Inferior parietal cortex (tissue), 1 donor: ENCODE measurements around the gene APBB3.

Experiments
- DNase-seq: peaks from one replicate; pipeline ENCODE4 v3.0.0-alpha.2; 2016; ENCODE audit errors: extremely low spot score

The APBB3 gene

DNA sequence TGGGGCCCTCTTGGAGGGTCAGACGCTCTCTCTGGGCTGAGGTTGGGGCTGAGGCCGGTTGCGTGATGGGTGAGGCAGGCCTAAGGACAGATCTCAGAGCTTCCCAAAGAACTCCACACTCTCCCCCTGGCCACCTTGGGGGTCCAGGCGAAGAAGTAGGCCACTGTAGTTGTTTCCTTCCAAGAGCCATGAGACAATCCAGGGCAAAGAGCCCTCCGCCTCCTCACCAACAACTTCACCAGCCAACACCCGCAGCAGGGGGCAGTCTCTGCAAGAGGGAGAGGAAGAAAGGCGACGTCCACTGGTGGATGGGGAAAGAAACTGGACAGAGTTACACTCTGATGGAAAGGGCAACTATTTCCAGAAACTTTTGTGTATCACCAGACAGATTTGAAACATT lies 10.9 kb upstream of the APBB3 start:
- no peak for DNase-seq

DNA sequence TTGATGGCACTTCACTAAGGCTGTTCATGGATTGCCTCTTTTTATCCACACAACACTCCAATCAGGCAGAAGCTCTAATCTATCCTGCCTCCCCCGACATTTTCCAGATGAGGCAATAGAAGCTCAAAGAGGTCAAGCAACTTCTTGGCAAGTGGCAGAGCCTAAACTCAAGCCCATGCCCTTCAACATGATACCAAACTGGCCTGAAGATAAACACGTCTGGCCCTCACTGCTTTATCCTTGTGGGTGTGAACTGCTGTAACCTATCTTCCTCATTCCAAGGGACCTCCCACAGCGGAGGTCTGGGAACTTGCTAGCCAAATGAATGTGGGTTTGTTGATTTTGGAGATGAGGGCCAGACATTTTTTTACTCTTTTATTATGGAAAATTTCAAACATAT lies 9.8 kb upstream of the APBB3 start:
- no peak for DNase-seq

DNA sequence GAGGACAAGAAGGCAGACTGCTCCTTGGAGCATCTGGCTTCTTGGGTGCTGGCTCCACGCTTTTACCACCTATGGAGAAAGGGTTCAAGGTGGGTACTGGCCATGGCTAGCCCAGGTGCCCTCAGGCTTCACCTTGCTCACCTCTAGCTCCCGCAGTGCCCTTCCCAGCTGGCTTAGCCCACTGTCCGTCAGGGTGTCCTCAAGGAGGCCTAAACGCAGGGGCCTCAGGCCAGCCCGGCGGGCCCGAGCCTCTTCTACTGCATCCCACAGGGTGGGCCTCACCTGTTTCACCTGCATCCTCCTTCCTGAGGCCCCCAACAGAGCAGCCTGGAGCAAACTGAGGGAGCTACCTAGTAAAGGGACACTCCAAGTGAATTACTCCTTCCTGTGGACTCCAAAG lies 9.3 kb upstream of the APBB3 start:
- DNase-seq: no peak

DNA sequence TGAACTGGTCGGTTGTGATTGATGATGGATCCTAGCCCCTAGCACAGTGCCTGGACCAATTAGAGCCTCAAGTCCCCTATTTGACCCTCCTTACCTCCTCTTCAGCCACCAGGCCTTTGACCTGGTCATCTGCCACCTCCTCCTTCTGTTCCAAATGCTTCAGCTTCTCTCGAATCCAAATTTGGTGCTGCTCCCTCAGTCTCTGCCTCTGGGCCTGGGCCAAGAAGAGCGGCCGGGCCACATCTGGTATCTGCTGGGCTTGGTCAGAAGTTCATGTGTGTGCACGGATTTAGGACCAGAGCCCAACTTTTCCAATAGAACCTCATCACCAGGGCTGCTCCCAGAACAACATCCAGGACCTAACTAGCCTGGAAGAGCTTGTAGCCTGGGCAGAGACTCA lies 6.7 kb upstream of the APBB3 start:
- DNase-seq: no peak

DNA sequence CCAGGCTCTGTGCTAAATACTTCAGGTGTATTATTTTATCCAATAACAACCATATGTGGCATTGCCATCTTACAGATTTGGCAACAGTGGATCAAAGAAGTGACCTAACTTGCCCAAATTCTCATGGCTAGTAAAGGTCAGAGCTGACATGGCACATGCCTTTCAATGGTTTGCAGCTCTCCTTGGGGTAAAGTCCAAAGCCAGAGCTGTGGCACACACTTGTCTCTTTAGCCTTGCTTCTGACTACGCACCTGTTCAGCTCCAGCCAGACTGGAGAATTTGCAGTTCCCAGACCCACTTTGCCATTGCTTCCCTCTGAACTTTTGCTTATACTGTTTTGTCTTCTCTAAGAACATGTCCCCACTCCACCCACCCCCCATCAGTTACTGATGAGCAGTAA lies 6.1 kb upstream of the APBB3 start:
- no peak for DNase-seq

DNA sequence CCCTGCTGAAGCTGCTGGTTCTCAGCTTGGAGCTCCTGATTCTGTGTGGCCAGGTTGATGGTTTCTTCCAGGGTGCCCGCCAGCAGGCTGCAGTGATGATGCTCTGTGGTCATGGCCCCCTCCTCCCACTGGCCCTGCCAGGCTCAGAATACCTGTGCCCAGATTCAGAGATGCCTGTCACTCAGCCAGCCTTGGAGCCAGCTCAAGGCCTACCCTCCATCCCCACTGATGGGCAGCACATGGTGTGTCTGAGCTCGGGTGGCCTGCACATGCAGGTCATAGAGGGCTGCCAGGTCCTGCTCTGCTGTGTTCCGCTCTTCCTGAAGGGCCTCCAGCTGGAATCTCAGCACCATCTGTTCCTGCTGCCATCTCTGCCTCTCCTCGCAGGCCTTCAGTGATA lies 5.7 kb upstream of the APBB3 start:
- DNase-seq: no peak

DNA sequence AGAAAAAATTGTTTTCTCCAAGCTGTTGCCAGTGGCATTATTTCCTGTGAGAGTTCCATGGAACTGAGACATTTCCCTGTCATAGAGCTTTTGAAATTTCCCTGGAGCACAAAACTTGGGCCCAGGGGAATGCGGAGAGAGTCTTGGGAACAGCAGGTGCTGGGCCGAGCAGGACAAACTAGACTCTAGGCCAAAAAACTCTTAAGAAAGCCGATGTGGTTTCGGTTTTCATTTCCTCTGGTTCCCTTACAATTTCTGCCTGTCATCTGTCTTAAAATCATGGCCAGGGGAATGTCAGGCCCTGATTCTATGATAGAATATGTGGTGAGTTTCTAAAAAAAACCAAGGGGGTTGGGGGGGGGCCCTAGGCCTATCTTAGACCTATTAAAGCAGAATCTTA lies 4.8 kb upstream of the APBB3 start:
- no peak for DNase-seq

DNA sequence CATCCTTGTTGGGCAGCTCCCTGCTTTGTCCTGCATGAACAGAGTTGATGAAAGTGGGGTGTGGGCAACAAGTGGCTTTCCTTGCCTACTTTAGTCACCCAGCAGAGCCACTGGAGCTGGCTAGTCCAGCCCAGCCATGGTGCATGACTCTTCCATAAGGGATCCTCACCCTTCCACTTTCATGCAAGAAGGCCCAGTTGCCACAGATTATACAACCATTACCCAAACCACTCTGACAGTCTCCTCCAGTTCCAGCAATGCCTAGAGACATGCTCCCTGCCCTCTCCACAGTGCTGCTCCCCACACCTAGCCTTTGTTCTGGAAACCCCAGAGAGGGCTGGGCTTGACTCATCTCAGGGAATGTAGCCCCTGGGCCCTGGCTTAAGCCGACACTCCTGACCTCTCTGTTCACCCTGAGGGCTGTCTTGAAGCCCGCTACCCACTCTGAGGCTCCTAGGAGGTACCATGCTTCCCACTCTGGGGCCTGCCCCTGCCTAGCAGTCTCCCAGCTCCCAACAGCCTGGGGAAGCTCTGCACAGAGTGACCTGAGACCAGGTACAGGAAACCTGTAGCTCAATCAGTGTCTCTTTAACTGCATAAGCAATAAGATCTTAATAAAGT lies 4.2 kb upstream of the APBB3 start:
- no peak for DNase-seq

DNA sequence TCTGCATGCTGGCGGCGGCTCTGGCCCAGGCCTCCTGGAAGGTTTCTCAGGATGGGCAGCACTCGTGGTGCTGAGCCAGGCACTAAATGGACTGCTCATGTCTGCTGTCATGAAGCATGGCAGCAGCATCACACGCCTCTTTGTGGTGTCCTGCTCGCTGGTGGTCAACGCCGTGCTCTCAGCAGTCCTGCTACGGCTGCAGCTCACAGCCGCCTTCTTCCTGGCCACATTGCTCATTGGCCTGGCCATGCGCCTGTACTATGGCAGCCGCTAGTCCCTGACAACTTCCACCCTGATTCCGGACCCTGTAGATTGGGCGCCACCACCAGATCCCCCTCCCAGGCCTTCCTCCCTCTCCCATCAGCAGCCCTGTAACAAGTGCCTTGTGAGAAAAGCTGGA lies 3.5 kb upstream of the APBB3 start:
- DNase-seq: no peak

DNA sequence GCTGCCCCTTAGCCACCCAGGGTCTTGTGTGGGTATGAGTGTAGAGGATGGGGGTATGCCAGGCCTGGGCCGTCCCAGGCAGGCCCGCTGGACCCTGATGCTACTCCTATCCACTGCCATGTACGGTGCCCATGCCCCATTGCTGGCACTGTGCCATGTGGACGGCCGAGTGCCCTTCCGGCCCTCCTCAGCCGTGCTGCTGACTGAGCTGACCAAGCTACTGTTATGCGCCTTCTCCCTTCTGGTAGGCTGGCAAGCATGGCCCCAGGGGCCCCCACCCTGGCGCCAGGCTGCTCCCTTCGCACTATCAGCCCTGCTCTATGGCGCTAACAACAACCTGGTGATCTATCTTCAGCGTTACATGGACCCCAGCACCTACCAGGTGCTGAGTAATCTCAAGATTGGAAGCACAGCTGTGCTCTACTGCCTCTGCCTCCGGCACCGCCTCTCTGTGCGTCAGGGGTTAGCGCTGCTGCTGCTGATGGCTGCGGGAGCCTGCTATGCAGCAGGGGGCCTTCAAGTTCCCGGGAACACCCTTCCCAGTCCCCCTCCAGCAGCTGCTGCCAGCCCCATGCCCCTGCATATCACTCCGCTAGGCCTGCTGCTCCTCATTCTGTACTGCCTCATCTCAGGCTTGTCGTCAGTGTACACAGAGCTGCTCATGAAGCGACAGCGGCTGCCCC lies 2.9 kb upstream of the APBB3 start:
- DNase-seq: no peak

DNA sequence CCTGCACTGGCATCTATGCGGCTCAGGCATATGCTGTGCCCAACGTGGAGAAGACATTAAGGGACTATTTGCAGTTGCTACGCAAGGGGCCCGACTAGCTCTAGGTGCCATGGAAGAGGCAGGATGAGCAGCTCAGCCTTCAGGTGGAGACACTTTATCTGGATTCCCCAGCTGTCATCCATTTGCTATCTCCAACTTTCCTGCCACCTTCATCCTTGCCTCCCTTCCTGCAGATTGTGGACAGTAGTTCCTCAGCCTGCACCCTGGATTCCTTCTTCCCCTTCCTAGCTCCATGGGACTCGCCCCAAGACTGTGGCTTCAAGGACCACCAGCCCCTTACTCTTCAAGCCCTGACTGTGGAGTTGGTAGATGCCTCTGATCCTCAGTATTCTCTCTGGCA lies 2.3 kb upstream of the APBB3 start:
- no peak for DNase-seq

DNA sequence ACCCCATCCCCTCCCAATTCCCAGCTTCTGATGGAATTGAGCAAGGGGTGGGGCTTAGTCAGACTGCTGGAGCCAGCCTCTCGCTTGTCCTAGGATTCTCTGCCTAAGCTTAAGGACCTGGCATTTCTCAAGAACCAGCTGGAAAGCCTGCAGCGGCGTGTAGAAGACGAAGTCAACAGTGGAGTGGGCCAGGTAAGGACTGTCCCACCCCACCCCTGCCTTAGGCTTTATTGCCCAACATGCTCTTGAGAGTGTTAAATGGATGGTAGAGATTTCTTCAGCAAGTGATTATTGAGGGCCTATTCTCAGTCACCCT lies 1.3 kb upstream of the APBB3 start:
- no peak for DNase-seq

DNA sequence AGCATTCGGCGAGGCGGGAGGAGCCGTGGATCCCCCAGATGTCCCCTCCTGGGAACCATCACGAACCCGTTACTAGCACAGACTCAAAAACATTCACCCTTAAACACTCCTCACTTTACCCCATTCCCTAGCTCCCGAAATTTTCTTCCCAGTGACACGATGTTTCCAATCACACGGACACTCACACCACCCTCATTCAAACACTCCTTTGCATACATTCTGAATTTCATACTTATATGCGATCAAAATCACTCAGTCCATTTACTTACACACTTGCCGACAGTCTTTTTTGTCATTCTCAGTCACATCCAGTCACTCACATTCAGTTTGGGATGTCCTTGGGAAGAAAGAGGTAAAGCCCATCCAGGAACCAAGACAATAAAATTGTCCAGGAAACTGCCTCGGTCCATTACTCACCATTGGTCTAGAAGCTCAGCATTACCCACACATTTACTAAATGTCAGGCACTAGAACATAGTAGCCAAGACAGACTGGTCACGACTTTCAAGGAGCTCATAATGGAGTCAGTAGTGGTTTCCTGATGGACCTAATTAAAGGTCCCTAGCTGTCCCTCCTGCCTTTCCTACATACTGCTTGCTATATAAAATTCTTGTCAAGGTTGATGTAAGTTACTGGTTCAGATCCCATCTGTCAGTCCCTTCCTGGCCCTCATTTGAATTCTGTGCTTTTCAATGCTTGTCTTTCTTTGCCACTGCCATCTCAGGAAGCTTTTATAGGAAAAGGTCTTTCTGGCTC lies 804 bp upstream of the APBB3 start:
- DNase-seq: no peak

DNA sequence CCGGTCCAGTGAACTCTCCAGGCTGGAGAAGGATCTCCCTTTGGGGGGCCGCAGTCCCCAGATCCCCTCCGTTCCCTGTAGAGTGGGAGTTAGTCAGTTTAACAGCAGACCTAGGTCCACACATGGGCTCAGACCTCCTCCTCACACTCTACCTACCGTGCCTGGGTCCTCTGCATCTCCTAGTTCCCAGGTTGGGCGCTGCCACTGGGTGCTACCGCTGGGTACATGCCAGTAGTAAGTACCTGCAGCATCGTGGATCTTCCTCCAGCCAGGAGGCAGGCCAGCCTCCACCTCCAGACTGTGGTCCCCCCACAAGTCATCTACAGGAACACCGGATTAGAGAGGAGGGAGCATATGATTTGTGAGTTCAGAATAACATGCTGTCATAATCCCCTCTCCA lies 802 bp downstream of the APBB3 start:
- no peak for DNase-seq

DNA sequence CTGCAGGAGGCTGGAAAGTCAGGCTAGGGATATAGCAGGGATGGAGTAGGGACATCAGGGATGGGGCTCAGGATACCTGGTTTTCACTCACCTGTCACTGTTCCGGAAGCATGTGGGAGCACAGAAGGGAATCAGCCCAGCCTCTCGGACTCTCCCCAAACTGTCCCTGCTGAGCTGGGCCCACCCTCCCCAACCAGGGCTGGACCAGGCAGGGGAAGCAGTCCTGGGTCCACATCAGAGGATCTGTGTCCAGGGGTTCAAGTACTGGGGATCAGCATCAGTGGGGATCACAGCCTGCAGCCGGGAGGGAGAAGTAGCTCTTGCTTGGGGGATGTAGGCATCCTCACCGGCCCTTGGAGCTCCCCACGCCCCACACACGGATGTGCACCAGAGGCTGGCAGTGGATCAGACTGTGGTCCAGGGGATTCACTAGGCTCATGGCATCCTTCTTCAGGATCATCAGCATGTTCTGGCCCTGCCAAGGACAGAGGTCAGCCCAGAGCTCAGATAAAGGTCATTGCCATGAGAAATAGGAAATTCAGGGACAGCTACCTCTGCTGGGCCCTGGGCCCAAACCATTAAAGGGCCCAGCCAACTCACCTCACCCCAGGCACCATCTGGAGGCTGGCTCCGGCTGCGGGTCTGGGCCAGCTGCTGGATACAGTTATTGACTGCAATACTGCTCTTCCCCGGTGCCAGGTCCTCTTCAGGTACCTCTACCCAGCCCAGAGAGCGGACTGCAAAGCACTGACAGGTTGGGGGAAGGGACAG lies 2.5 kb downstream of the APBB3 start:
- DNase-seq: no peak

DNA sequence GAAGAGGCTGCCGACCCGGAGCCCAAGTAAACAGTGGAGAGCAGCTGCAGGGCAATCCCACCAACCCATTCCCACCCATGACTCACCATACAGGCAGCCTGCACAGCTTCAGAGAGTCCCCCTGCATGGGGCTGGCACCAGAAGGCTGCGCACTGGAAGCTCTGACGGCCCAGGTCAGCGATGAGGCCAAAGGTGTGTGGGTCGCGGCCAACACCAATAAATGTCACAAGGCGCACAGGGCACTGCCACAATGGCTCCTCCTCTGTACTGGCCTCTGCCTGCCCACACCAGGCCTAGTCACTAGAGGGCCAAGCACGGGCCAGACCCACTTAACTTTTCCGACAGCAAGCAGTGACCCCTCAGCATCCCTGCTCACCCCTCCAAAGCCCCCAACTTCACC lies 4.2 kb downstream of the APBB3 start:
- no peak for DNase-seq

DNA sequence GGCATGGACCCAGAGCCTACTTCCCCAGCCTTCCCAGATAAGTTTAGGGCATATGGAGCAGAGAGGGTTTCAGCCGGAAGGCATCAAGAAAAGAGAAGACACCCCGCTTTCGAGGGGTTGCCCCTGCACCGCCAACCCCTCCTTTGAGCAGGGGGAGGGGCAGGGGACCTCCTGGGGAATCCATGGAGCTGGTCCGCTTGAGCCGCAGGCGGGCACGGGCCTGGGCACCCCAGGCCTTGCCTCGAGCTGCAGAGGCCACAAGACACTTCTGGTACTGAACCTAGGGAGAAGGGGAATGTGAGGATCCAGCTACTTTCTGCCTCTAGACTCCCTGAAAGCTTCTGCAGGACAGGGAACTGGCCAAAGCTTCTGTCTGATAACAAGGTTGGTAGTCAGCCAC lies 5.9 kb downstream of the APBB3 start:
- no peak for DNase-seq

DNA sequence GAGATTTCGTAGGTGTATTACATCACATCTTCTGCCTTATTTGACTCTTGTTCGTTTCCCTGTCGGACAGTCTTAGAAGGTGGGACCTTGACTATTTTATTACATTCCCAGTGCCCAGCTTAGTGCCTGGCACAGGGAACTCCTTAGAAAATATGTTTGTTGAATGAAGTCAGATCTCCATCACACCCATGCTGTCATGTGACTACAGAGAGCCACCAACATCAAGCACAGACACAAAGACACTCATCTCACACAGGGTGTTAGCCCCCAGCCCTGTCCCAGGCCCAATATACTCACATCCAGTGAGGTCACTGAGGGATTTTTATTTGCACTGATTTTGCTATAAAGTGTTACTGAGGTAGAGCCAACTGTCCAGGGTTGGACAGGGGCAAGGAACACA lies 6.4 kb downstream of the APBB3 start:
- DNase-seq: no peak

DNA sequence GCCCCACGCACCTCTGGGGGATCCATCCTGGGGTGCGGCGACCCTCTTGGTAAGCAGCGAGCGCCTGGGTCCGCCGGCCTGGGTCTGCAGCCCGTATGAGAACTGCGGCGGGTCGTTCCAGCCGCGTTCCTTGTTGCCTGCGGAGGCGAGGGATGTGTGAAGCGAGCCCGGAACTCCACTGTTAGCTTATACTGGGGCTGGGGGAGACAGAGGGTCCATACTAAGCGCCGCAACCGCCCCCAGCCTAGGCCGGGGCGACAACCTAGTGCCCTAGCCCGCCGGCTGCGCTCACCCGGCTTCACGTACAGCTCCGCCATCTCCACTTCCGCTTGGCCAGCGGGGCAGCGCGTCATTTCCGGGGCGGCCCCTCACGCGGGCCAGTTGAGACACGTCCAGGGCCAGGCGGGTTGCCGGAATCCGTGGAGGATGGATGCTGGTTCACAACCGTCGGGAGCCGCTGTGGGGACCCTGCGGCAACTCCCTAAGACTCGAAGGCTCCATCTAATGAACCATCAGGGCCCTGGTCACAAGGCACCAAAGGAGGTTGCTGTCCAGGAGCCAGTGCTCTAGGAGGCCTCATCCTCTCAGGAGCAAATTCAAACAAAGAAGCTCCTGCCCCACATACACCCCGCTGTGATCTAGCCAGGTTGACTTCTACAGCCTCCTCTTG lies 7.1 kb downstream of the APBB3 start, which contains the start of gene SRA1:
Gene SRA1 (minus strand): TSS at position 338 of the 670 bp plus-strand sequence. CDS start 21 bp downstream, at position 317.
- peak; percentile 96 for DNase-seq

DNA sequence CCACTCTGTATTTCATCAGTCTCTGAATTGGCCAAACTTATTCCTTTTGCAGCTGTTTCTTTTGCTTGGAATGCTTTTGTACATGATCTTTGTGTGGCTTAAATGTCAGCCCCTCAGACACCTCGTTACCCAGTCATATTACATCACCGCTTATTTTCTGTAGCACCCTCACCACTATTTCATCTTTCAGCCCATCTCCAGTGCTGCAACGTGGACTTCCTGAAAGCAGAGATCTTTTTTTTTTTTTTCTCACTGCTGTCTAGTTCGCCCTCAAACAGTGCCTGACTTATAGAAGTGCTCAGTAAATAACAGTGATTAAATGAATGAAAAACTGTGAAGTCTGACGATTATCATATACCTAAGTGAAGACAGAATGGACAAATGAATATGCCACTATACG lies 8.0 kb downstream of the APBB3 start:
- no peak for DNase-seq

DNA sequence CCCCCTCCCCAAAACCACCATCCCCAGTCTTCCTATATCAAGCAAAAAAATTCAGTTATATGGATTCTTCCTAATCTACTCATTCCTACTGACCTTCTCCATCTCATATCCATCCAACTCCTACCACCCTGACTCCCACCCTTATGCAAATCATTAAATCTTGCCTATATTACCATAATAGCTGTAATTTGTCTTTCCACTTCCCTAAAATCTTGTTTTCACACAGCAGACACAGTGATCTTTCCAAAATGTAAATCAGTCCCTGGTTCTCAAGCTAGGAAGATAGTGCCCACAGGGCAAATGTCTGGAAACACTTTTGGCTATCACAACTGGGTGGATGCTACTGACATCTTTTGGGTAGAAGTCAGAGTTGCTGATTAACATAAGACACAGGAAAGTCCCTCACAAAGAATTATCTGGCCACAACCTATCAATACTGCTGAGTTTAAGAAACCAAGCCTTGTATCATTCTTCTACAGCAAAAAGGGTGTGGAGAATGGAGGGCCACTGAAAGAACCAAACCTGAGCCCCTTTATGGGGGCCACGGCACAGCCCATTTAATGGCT lies 8.6 kb downstream of the APBB3 start:
- DNase-seq: no peak

DNA sequence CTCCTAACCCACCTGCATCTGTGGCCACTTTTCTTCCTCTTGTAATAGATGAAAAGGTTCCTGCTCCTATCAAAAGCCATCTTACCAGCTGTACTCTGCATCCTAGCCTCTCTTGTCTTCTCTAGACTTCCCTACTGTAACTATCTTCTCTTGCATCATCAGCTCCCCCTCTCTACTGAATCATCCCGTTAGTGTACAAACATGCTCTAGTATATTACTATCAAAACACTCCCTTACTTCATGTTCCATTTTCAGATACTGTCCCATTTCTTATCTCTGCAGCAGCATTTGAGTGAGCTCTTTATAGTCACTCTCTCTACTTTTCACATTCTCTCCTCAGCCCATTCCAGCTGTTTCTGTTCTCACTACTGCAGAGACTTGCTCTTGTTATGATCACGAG lies 9.9 kb downstream of the APBB3 start:
- no peak for DNase-seq
